HG03066 (cell line): ENCODE measurements around the gene F2RL3.
"Not testable (repeated sequence)": the region's sequence is repeated elsewhere in the genome, so short reads cannot be mapped to it uniquely, and the experiment has no call there.

Source experiments
- ATAC-seq: cut with Tn5 transposase; IDR thresholded peaks from one replicate; pipeline ENCODE4 v1.9.1; 2021; ENCODE audit warnings: low read depth; ENCODE audit not compliant: unreplicated experiment

Gene F2RL3

DNA sequence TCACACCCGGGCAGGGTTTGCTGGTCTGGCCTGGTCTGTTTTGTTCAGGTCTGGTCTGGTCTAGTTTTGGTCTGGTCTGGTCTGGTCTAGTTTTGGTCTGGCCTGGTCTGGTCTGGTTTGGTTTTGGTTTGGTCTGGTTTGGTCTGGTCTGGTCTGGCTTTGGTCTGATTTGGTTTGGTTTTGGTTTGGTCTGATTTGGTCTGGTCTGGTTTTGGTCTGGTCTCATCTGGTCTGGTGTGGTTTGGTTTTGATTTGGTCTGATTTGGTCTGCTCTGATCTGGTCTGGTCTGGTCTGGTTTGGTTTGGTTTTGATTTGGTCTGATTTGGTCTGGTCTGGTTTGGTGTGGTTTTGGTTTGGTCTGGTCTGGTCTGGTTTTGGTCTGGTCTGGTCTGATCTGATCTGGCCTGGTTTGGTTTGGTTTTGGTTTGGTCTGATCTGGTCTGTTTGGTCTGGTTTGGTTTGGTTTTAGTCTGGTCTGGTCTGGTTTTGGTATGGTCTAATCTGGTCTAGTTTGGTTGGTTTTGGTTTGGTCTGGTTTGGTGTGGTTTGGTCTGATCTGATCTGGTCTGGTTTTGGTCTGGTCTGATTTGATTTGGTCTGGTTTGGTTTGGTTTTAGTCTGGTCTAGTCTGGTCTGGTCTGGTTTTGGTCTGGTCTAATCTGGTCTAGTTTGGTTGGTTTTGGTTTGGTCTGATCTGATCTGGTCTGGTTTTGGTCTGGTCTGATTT, 14.4 kb upstream of the F2RL3 start:
- no peak for ATAC-seq

- not testable (repeated sequence) for ATAC-seq
Measured at GRCh38 chr19:16874978-16875299, 13.9 kb upstream of the F2RL3 start.

GRCh38 chr19:16875584-16876555, 12.9 kb upstream of the F2RL3 start:
- ATAC-seq = no peak

DNA sequence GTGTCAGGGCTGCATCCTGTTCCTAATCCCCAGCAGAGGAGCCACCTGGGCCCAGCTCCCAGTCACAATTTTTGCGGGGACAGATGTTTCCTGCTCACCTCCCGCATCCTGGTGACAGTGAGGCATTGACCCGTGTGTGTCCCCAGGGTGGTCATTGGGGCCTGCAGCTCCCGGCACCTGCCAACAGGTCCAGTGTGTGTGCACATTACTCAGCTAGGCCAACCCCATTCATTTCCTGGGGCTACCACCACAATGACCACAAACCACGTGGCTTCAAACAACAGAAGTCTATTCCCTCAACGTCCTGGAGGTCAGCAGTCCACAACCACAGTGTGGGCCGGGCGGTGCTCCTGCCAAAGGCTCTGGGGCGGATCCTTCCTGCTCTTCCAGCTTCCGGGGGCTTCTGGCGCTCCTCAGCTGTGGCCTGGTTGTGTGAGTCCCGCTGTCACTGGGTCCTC, 11.9 kb upstream of the F2RL3 start:
- ATAC-seq = no peak

DNA sequence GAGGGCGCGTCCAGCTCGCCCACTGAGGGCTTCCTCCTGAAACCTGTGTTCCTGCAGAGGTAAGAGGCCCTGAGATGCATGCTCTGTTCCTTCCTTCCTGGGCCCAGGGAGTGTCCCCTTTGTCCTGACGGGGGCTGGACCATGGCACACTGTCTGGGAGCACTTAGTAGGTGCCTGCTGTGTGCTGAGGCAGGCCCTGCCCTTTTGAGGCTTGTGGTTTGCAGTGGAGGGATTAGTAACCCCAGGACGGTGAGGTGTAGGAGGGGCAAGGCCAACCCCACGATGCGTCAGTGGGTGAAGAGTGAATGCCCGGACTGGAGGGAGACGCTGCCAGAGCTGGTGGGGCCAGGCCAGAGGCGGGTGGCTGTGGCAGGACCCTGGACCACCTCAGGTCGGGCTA, 11.2 kb upstream of the F2RL3 start:
- ATAC-seq = no peak

- no peak for ATAC-seq
Measured at GRCh38 chr19:16878181-16878965, 10.4 kb upstream of the F2RL3 start.

DNA sequence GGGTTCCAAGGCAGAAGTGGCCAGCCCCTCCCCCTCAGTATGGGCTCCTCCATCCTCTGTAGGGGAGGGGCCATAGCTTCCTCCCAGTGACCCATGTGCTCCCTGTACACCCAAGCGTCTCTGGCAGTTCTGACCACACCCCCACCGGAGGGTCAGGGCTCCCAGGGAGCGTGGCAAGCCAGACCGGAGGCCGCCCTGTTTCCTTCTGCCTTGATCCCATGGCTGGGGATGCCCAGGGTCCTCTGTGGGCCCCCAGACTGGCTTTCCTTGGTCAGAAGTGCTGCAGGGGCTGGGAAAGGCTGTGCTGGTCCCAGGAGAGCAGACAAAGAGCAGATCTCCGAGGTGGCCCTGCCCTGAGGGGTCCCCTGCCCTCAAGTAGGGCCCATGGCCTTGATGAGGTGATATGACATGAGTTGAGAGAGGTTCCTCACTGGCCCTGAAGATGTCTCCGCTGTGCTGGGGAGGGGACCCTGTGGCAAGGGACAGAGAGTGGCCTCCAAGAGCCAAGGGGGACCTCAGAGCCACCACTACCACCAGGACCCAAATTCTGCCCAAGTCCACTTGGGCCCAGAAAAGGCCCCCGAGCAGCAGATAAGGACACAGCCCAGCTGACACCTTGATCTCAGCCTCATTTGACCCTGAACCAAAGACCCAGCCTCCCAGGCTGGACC, 7.8 kb upstream of the F2RL3 start:
- ATAC-seq = no peak

DNA sequence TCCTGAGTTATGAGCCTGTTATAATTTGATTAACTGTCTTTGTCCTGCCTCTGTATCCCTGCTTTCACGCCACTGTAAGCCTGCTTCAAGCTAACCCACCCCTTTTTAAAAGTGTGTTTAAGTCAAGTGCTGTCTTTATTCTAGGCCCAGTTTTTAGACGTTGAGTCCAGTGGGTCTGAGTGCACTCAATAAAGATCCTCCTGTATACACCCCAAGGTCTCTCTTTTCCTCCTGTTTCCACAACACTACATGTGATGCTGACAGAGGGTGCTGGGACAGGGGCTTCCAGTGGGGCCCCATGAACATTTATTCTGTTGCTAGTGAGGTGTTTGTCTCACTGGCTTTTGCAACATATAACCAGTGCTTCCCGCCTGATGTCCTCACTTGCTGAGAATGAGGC, 6.7 kb upstream of the F2RL3 start:
- no peak for ATAC-seq

DNA sequence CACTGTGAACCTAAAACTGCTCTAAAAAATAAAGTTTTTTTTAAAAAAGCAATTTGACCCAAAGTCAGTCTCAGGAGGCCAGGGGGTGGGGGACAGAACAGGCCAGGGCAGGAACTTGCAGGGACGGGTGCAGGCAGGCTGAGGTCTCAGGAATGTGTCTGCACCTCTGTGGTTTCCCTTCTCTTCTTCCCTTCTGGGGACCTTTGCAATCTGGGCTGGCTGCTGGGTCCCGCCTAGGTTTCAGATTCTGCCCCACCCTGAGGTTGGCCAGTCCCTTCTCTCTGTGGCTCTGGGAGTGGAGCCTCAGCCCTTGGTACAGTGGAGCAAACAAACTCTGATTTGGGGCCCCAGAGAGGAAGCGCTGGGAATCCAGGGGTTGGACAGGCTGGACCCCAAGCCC, 5.3 kb upstream of the F2RL3 start:
- ATAC-seq = no peak

GRCh38 chr19:16885166-16885565, 3.6 kb upstream of the F2RL3 start:
- no peak for ATAC-seq

DNA sequence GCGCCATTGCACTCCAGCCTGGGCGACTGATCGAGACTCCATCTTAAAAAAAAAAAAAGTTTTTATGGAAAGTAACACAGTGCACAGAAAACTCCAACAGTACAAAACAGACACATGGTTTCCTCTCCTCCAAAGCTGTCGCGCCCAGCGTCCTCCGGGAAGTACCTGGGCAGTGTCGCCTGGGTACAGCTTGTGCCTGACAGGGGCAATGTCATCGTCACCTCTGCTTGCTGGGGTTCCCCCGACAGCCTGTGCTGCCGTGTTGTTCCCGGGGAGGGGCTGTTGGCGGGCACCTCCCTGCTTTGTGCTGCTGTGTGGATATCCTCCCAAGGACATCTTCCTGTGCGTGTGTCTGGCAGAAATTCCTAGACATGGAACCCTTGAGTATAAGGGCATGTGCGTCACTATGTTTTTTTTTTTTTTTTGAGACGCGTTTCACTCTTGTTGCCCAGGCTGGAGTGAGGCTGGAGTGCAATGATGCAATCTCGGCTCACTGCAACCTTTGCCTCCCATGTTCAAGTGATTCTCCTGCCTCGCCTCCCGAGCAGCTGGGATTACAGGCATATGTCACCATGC, 2.4 kb upstream of the F2RL3 start:
- ATAC-seq = no peak

DNA sequence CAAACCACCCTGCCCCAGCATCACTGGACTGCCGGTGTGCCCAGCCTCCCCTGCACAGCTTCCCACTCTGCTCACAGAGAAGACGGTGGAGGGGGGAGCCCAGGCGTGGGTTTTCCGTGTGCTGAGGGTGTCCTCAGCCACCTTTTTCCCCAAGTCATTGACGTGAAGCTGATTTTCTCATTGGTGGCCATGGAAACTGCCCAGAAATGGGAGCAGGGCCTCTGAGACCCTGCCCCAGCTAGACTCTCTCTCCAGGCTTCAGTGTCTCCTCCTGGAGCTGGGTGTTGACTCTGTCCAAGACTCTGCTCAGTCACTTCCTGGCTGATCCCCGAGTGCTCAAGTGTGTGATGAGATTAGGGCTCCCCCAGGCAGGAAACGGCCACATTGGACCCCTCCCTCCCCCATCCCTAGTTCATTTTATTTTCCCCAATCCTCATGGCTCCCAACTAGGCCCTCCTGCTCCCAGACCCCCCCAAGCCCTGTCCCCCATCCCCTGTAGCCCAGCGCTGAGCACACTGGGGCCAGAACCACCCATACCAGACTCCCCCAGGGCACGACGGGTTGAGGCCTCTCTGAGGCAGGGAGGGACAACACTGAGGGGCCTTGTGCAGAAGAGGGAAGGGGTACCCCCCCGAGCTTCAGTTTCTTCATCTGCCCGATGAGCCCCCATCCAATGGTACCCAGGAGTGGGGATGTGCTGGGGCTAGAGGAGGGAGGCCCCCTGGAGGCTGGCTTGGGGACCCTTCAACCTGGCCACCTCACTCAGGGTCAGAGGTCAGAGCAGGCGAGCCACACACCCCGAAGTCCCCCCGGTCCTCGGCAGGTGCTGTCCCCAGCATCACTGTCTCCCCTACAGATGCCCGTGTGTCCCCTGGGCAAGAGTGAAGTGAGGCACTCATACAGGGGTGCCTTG, 1.2 kb upstream of the F2RL3 start:
- ATAC-seq = no peak

DNA sequence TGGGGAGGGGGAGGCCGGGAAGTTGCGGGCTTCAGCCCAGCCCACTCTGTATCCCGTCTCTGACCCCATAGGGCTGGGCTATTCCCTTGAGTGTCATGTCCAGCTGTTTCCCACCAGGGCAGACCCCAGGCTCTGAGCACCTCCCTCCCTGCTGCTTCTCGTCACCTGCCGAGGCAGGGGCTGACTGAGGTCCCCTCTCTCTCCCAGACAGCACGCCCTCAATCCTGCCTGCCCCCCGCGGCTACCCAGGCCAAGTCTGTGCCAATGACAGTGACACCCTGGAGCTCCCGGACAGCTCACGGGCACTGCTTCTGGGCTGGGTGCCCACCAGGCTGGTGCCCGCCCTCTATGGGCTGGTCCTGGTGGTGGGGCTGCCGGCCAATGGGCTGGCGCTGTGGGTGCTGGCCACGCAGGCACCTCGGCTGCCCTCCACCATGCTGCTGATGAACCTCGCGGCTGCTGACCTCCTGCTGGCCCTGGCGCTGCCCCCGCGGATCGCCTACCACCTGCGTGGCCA, 625 bp downstream of the F2RL3 start:
- ATAC-seq = no peak

DNA sequence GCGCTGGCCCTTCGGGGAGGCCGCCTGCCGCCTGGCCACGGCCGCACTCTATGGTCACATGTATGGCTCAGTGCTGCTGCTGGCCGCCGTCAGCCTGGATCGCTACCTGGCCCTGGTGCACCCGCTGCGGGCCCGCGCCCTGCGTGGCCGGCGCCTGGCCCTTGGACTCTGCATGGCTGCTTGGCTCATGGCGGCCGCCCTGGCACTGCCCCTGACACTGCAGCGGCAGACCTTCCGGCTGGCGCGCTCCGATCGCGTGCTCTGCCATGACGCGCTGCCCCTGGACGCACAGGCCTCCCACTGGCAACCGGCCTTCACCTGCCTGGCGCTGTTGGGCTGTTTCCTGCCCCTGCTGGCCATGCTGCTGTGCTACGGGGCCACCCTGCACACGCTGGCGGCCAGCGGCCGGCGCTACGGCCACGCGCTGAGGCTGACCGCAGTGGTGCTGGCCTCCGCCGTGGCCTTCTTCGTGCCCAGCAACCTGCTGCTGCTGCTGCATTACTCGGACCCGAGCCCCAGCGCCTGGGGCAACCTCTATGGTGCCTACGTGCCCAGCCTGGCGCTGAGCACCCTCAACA, 1.2 kb downstream of the F2RL3 start:
- ATAC-seq = no peak

DNA sequence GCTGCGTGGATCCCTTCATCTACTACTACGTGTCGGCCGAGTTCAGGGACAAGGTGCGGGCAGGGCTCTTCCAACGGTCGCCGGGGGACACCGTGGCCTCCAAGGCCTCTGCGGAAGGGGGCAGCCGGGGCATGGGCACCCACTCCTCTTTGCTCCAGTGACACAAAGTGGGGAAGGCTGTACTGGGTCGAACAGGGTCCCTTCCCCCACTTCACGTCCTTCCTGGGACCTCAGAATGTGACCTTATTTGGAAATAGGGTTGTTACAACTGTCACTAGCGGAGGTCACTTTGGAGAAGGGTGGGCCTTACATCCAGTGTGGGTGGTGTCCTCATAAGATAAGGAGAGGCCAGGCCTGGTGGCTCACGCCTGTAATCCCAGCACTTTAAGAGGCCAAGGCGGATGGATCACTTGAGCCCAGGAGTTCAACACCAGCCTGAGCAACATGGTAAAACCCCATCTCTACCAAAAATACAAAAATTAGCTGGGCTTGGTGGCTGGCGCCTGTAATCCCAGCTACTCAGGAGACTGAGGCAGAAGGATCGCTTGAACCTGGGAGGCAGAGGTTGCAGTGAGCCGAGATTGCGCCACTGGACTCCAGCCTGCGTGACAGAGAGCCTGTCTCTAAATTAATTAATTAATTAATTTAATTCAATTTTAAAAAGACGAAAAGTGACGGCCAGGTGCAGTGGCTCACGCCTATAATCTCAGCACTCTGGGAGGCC, 1.8 kb downstream of the F2RL3 start:
- ATAC-seq = no peak

GRCh38 chr19:16891696-16892382, 3.0 kb downstream of the F2RL3 start:
- no peak for ATAC-seq

GRCh38 chr19:16892436-16892835, 3.6 kb downstream of the F2RL3 start:
- ATAC-seq = no peak
